SK-N-SH (cell line): ENCODE results near the gene PTPRG. TPM values are rescaled to one million over a fixed set of nuclear protein-coding genes. Genes with fewer than 3 reads are reported as not detected.

Experiments
- CTCF ChIA-PET: fragments of 300-600, 350-600 bp; formaldehyde crosslinking; extraction: SDS; loops from one replicate; lab custom pipeline; 2021; lab: Yijun Ruan, JAX
- POLR2A ChIA-PET: fragments of 350-600 bp; sonication (Branson Sonifier 250); formaldehyde crosslinking; extraction: SDS; loops from one replicate; lab custom pipeline; 2020; ENCODE audit warnings: antibody characterized with exemption, inconsistent platforms; lab: Yijun Ruan, JAX
- DNase-seq: peaks from one replicate; pipeline ENCODE4 v3.0.0; 2012
- H2AFZ ChIP-seq: fragments of 200-600 bp; sonication (generic); 2 replicates; pipeline ENCODE4 v1.8.1; 2016; ENCODE audit warnings: antibody characterized with exemption, mild to moderate bottlenecking, low read depth
- H3F3A ChIP-seq: fragments of 200-600 bp; sonication (generic); replicated peaks from 2 replicates; pipeline ENCODE3; 2016; ENCODE audit warnings: antibody characterized with exemption, mild to moderate bottlenecking; ENCODE audit not compliant: insufficient read depth
- H3K27ac ChIP-seq, 2 experiments: fragments of 200-500 bp in 1 of 2; fragments of 200-600 bp in 1 of 2; sonication (Bioruptor generic) in 1 of 2; sonication (generic), shearing (Covaris generic) in 1 of 2; 2 replicates each; pipeline versions ENCODE4 v1.5.1 to v1.6.1; 2014 to 2016; ENCODE audit warnings: low read depth in 2 of 2, inconsistent platforms in 1 of 2, low read length in 1 of 2, mild to moderate bottlenecking in 1 of 2, mixed read lengths in 1 of 2
- H3K27me3 ChIP-seq: fragments of 200-600 bp; sonication (generic), shearing (Covaris generic); 2 replicates; pipeline ENCODE4 v1.6.1; 2016; ENCODE audit warnings: mixed run types; ENCODE audit not compliant: insufficient read depth
- H3K36me3 ChIP-seq, 2 experiments: fragments of 200-500 bp in 1 of 2; fragments of 200-600 bp in 1 of 2; sonication (Bioruptor generic) in 1 of 2; sonication (generic) in 1 of 2; replicated peaks in 1 of 2; 2 replicates each; pipeline versions ENCODE3 to v1.5.1; 2014 to 2016; ENCODE audit warnings: low read length in 1 of 2, mild to moderate bottlenecking in 1 of 2; ENCODE audit not compliant: insufficient read depth in 2 of 2, control insufficient read depth in 1 of 2
- H3K4me1 ChIP-seq, 2 experiments: fragments of 200-500 bp in 1 of 2; fragments of 200-600 bp in 1 of 2; sonication (Bioruptor generic) in 1 of 2; sonication (generic), shearing (Covaris generic) in 1 of 2; 2 replicates each; pipeline versions ENCODE4 v1.5.1 to v1.6.1; 2014 to 2016; ENCODE audit warnings: low read depth in 1 of 2, low read length in 1 of 2, mixed run types in 1 of 2; ENCODE audit not compliant: insufficient read depth in 2 of 2, control insufficient read depth in 1 of 2
- H3K4me2 ChIP-seq: fragments of 200-600 bp; sonication (generic), shearing (Covaris generic); 2 replicates; pipeline ENCODE4 v1.6.1; 2017; ENCODE audit warnings: mixed run types
- H3K4me3 ChIP-seq, 2 experiments: fragments of 200-500 bp in 1 of 2; fragments of 200-600 bp in 1 of 2; sonication (Bioruptor generic) in 1 of 2; sonication (generic), shearing (Covaris generic) in 1 of 2; 2 replicates each; pipeline versions ENCODE4 v1.5.1 to v1.8.1; 2014 to 2016; ENCODE audit warnings: low read depth in 2 of 2, inconsistent platforms in 1 of 2, low read length in 1 of 2, mild to moderate bottlenecking in 1 of 2, mixed read lengths in 1 of 2, moderate library complexity in 1 of 2
- H3K79me2 ChIP-seq: fragments of 200-600 bp; sonication (generic); 2 replicates; pipeline ENCODE4 v1.8.1; 2017; ENCODE audit warnings: mild to moderate bottlenecking; ENCODE audit not compliant: insufficient read depth
- H3K9ac ChIP-seq: fragments of 200-600 bp; sonication (generic); 2 replicates; pipeline ENCODE4 v1.6.1; 2017; ENCODE audit warnings: mixed run types
- H3K9me2 ChIP-seq: fragments of 200-600 bp; sonication (generic); 2 replicates; pipeline ENCODE4 v1.6.1; 2017; ENCODE audit warnings: mixed run types
- H3K9me3 ChIP-seq: fragments of 200-600 bp; sonication (generic); 2 replicates; pipeline ENCODE4 v1.6.1; 2017; ENCODE audit warnings: mixed run types, mild to moderate bottlenecking, moderate library complexity
- H4K20me1 ChIP-seq: fragments of 200-600 bp; sonication (generic); 2 replicates; pipeline ENCODE4 v1.6.1; 2017; ENCODE audit warnings: mild to moderate bottlenecking, mixed run types; ENCODE audit not compliant: insufficient read depth
- CHD2 ChIP-seq: fragments of 150-350 bp; IDR thresholded peaks from 2 replicates; pipeline ENCODE4 v1.6.1; 2018; ENCODE audit warnings: low read length; ENCODE audit not compliant: partially characterized antibody
- ELF1 ChIP-seq: IDR thresholded peaks from 2 replicates; pipeline ENCODE4 v1.4.0; 2012
- EZH2phosphoT487 ChIP-seq: fragments of 200-600 bp; sonication (generic); IDR thresholded peaks from 2 replicates; pipeline ENCODE4 v1.6.1; 2017; ENCODE audit warnings: low read depth, mixed run types, mild to moderate bottlenecking, antibody characterized with exemption, moderate library complexity, borderline replicate concordance
- FOSL2 ChIP-seq: IDR thresholded peaks from 2 replicates; pipeline ENCODE4 v1.4.0; 2012; ENCODE audit warnings: low read depth, mild to moderate bottlenecking, moderate library complexity, borderline replicate concordance
- GATA2 ChIP-seq: sonication (generic); formaldehyde crosslinking; IDR thresholded peaks from 2 replicates; pipeline ENCODE4 v1.5.0; 2020; ENCODE audit warnings: mild to moderate bottlenecking, missing genetic modification reagents
- MXI1 ChIP-seq: IDR thresholded peaks from 2 replicates; pipeline ENCODE4 v1.6.1; 2012; ENCODE audit warnings: mild to moderate bottlenecking, low read depth, low read length, improper control_type of control experiment
- NFIC ChIP-seq: IDR thresholded peaks from 2 replicates; pipeline ENCODE4 v1.4.0; 2012; ENCODE audit warnings: borderline replicate concordance
- POLR2AphosphoS5 ChIP-seq: IDR thresholded peaks from 2 replicates; pipeline ENCODE4 v1.6.1; 2012; ENCODE audit warnings: low read depth, low read length
- RCOR1 ChIP-seq: fragments of 150-350 bp; IDR thresholded peaks from 2 replicates; pipeline ENCODE4 v1.6.1; 2017; ENCODE audit warnings: antibody characterized with exemption, low read length
- REST ChIP-seq: IDR thresholded peaks from 2 replicates; pipeline ENCODE4 v1.6.1; 2012; ENCODE audit warnings: mild to moderate bottlenecking, low read depth, low read length, moderate library complexity
- SMC3 ChIP-seq: IDR thresholded peaks from 2 replicates; pipeline ENCODE4 v1.6.1; 2012; ENCODE audit warnings: low read depth, low read length, improper control_type of control experiment
- TCF12 ChIP-seq: IDR thresholded peaks from 2 replicates; pipeline ENCODE4 v1.4.0; 2012
- WGBS: methylation state at CpG from one replicate; pipeline ENCODE4 v1.1.6; 2017; ENCODE audit warnings: low lambda C conversion rate; 5-methylcytosine and 5-hydroxymethylcytosine counted together
- polyA plus RNA-seq, 3 experiments: library from polyadenylated mRNA; depleted of rRNA; stranded (reverse); fragments of >200 nt; gene quantifications; 2 replicates each; pipeline ENCODE4 v1.2.3, GENCODE V29; 2012
- TF ChIP-seq, protein P1 (sequence below): fragments of 150-350 bp; IDR thresholded peaks from 2 replicates; pipeline ENCODE4 v1.6.1; 2016; ENCODE audit warnings: mild to moderate bottlenecking, low read depth, low read length

The PTPRG gene
- polyA plus RNA-seq, 1 of the 3 experiments (the other 2 are of a cell fraction): 14.1 TPM

DNA sequence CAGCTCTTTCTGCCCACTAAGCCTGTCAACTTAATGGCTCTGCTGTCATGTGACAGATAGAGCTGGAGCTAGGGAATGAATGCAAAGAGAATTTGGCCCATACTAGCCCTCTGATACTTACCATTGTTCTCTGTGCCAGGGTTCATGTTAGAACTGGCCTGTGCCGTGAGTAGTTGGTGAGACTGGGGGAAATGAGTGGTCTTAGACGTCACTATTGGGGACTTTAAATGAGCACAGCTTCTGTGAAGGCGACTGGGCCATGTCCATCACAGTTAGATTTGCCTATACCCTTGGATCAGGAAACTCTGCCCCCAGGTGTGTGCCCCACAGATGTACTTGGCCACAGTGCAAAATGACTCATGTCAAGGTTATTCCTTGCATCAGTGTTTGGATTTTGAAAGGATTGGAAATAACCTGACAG is 124.9 kb downstream of the PTPRG start:
- 76% methylated on average over 3 of the region's 3 CpGs for WGBS
- POLR2A ChIA-PET: no interaction called here
- Histone ChIP-seq H3K9me2 (no peaks in the 10 kb centered on the region), H2AFZ (no peak overlapping the region), H3K9me3 (no peaks in the 10 kb centered on the region), H4K20me1 (peaks cover 17% of the 10 kb centered on the region; the same call in 1 of the 2 replicates), H3K4me2 (no peak overlapping the region), H3K27me3 (no peaks in the 10 kb centered on the region), H3K79me2 (peaks cover 30% of the 10 kb centered on the region), H3K4me1 (peaks cover 0 to 4% of the 10 kb centered on the region in 2 experiments; a peak in 2 of 4 replicates), H3K27ac (no peak overlapping the region), H3K4me3 (no peak overlapping the region), H3K9ac (no peak overlapping the region), H3K36me3 (no peaks in the 10 kb centered on the region), H3F3A (no peaks in the 10 kb centered on the region)
- no peak for DNase-seq
- CTCF ChIA-PET: no interaction called here
- no peak for TF ChIP-seq SMC3
- TF ChIP-seq NFIC: peak; percentile 33; the same call in 1 of the 2 replicates
- TF ChIP-seq TCF12: peak; percentile 34; the same call in 1 of the 2 replicates
- peak; percentile 28; the same call in 1 of the 2 replicates for TF ChIP-seq FOSL2

DNA sequence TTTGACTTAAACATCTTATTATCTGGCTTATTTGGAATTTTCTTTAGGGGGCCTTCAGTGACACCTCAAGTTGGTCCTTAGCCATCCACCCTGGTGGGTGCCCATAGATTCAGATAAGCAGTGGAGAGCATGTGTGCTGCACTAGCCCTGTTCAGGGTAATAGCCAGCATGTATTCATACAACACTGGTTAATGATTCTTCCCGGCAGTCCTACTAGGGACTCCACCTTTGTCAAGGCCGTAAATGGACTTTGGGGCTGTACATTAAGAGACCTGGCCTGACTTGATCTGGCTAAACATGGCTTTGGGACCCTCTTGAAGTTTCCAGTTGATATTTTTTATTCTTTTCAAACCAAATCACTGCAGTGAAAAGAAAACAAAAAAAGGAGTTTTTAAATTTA is 125.8 kb downstream of the PTPRG start:
- no peak overlapping the region for H3K4me2 ChIP-seq
- H3K36me3 ChIP-seq: no peaks in the 10 kb centered on the region
- no peaks in the 10 kb centered on the region for H3K9me3 ChIP-seq
- no peak overlapping the region for H3K9ac ChIP-seq
- ChIA-PET POLR2A (no interaction called here), CTCF (no interaction called here)
- H4K20me1 ChIP-seq: peaks cover 17% of the 10 kb centered on the region; the same call in 1 of the 2 replicates
- 94% methylated on average over 2 of the region's 2 CpGs for WGBS
- DNase-seq: no peak
- H3K9me2 ChIP-seq: no peaks in the 10 kb centered on the region
- no peaks in the 10 kb centered on the region for H3F3A ChIP-seq
- TF ChIP-seq RCOR1 (no peak), CHD2 (no peak), REST (no peak), EZH2phosphoT487 (no peak), POLR2AphosphoS5 (no peak), GATA2 (CRISPR knock-in tag) (no peak), MXI1 (no peak), ELF1 (no peak)
- TF ChIP-seq, protein P1, sequence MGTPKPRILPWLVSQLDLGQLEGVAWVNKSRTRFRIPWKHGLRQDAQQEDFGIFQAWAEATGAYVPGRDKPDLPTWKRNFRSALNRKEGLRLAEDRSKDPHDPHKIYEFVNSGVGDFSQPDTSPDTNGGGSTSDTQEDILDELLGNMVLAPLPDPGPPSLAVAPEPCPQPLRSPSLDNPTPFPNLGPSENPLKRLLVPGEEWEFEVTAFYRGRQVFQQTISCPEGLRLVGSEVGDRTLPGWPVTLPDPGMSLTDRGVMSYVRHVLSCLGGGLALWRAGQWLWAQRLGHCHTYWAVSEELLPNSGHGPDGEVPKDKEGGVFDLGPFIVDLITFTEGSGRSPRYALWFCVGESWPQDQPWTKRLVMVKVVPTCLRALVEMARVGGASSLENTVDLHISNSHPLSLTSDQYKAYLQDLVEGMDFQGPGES: no peak
- peaks cover 0 to 4% of the 10 kb centered on the region in 2 experiments; a peak in 2 of 4 replicates for H3K4me1 ChIP-seq
- no peaks in the 10 kb centered on the region for H3K27me3 ChIP-seq
- H3K79me2 ChIP-seq: peaks cover 30% of the 10 kb centered on the region
- H2AFZ ChIP-seq: no peak overlapping the region
- H3K27ac ChIP-seq: no peak overlapping the region
- no peak overlapping the region for H3K4me3 ChIP-seq
